Superior temporal gyrus (tissue), 1 donor: ENCODE measurements around the gene FAAH.

Source experiments
- DNase-seq: peaks from one replicate; pipeline ENCODE4 v3.0.0-alpha.2; 2016; ENCODE audit errors: extremely low spot score

The FAAH gene

DNA sequence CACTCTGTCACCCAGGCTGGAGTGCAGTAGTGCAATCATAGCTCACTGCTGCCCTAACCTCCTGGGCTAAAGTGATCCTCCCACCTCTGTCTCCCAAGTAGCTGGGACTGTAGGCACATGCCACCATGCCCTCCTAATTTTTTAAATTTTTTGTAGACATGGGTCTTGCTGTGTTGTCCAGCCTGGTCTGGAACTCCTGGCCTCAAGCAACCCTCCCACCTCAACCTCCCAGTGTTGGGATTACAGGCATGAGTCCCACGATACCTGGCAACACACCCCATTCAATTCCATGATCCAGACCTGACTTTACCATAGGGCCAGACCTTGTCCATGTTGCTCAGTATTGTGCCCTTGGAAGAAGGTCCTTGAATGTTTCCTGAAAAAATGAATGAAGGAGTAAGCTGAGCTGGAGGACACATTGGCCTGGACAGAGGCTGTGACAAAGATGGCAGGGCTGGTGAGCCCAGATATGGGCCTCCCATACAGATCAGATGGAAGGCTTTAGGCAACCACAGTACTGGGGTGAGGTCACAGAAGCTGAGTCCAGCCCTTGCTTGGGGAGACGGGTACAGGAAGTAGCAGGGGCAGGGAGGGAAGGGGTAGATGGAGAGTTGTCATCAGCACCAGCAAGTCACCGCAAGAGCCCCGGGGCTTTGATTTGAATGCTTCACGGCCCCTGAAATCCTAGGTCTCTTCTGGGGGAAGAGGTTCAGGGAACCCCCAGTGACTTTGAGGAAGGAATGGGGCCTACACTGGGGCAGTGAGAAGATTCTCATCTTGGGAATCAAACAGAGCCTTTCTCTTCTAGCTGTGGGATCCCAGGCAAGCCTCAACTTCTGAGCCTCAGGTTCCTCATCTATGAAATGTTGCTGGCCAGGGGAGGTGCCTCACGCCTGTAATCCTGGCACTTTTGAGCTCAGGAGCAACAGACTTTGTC, 55.4 kb downstream of the FAAH start:
- no peak for DNase-seq

DNA sequence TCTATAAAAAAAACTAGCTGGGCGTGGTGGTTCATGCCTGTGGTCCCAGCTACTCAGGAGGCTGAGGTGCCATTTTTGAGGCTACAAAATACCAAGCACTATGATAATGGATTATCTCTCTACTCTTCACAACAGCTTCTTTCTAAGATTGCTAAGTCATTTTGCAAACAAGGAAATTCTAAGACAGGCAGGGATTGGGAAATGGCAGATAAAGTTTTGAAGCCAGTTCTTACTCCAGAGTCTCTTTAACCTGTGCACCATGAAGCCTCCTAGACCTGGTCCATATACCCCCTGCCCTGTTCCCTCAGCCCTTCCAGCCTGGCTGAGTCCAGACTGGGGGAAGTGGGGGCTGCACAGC, 56.0 kb downstream of the FAAH start:
- DNase-seq, result no peak

DNA sequence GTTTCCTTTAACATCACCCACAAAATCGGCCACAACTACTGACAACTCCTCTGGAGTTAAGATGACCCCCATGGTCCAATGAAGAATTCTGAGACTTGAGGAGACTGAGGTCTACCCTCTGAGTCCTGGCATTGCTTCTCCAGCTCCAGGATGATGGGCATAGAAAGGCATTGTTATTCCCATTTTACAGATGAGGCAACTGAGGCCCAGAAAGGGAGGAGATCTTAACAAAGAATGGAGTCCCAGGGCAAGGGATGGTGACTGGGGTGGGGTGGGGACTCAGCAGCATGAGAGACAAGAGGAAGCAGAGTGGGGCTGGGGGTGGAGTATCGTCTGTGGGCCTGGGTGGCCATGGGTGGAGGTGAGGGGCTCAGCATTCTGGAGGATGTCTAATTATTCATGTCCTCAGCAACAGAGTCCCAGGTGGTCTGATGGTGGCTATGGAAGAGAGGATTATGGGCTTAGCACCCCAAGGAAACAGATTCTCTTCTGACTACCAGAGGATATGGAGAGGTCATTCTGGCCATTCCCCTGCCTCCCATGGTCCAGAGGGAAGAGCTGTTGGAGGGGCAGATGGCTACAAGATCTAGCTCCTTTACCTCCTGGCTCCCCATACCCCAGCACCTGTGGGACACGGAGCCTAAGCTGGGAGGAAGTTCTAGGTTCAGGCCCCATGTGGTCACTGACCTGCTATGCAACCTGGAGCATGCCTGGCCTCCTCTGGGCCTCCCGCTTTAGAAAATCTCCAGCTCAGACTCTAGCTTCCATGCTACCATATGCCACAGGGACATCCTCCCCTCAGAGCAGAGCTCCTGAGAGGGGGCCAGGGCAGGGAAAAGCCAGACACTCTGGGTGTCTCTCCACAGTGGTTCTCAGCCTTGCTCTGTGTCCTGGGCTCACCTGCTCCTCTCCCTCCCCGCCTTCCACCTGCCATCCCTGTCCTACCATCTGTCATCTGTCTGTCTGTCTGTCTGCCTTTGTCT, 58.1 kb downstream of the FAAH start:
- DNase-seq, result no peak

DNA sequence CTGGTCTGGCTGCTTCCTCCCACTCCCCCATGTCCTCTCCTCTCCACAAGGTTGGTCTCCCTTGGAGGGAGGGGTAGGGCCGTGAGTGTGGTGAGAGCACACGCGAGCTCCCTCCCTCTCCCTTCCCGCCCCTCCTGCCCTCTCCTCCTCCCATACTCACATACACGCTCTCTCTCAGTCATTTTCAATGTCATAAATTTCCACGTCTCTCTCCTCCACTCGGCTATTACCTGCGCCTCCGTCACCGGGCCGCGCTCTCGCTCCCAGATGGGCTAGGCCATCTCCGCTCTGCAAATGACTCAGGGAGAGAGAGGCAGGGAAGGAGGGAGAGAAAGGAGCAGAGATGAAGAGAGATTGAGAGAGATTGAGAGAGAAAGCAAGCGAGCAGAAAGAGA, 58.8 kb downstream of the FAAH start:
- no peak for DNase-seq

DNA sequence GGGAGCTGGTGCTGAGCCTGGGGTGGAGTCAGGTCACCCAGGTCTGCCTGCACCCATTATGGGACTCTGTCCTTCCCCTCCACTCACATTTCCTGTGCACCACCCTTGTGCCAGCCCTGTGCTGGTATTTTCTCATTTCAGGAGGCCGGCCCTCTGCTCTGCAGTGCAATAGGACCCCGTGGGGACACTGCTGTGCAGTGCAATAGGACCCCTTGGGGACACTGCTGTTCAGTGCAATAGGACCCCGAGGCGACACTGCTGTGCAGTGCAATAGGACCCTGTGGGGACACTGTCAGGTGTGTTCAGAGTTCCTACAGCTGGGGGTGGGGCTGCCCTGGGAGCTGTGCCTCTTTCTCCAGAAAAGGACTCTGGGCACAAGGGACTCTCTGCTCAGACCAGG, 59.3 kb downstream of the FAAH start:
- DNase-seq, result no peak

DNA sequence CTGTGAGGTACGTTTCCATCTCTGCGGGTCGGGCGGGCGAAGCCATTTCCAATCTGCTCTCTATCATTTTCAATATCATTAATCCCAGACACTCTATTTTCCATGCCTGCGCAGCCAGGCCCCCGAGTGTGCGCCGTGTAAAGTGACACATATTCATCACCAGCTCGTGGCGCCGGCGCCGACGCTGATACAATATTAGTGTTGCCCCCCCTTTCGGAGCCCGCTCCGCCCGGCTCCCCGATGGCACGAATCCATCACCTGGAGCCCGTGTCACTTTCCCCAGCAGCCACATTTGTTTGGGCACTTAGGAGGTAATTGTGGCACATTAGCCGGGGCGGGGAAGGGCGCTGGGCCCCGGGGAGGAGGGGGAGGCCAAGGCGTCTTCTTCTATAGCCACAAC, 61.8 kb downstream of the FAAH start:
- DNase-seq, result no peak

DNA sequence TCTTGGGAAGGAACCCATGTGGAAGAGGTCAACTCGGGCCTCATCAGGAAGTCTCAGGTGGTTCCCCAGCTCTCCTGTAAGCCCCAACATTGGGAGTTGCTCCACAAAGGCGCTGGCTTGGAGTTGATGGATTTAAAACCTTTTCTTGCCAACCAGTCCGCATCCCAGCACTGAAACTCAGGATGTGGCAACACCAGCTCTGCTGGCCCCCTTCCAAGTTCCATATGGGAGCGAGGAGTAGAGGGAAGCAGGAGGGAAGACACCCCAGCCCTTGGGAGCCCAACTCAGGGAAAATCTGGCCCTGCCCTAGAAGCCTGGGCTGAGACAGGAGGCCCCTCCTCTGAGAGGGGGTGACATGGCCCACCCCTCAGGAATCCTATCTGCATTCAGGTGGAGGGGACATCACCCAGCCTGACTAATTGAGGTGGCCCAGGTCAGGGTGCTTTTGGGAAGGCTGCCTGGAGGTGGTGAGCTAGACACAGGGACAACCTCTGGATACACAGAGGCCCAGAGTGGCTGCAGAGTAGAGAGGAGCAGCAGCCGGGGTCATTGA, 62.4 kb downstream of the FAAH start:
- no peak for DNase-seq

DNA sequence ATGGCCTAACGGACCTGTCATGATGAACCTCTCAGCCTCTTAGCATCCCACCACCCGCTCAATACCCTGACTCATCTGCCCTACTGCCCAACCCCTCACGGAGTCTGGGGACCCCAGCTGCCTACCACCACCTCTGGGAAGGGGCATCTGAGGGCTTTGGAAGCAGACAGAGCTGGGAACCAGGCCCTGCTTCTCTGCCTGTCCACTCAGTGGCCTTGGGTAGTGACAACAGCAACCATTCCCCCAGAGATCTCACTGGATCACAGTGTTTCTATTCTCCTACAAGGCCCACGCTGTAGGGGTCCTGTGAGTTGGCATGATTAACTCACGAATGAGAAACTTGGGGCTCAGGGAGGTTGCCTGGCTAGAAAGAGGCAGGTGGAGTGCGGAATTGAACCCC, 63.1 kb downstream of the FAAH start:
- DNase-seq, result no peak

DNA sequence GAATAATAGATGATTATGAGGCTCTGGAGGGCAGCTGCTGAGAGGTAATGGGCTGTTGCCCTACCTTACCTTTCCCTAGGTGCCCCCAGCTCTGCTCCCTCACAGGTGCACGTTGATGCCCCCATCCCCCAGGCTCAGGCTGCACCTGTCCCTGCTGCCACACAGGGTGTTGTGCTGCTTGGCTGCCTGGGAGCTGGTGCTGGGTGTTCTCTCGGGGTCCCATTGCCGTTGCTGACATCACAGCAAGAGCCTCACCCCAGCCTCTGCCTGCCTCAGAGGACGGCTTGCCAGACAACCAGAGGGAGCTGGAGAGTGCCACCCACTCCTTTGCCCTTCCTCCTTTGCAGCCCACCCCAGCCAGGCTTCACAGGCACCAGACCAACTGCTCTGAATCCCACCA, 64.1 kb downstream of the FAAH start:
- no peak for DNase-seq

DNA sequence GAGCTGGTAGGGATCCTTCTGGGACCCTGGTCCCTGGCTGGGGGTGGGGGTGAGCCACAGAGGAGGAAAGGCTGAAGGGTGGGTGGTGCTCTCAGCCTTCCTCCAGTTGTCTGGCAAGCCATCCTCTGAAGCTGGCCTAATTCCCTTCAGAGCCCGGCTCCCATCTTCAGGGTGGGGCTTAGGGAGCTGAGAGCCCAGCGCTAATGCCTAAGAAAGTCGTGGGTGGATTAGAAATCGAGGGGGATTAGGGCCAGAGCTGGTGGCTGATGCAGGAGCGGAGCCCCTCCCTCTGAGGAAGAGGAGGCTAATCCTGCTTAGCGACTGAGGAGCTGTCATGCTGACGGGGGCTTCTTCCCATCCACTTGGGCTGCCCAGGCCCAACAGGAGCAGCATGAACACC, 64.7 kb downstream of the FAAH start:
- no peak for DNase-seq

DNA sequence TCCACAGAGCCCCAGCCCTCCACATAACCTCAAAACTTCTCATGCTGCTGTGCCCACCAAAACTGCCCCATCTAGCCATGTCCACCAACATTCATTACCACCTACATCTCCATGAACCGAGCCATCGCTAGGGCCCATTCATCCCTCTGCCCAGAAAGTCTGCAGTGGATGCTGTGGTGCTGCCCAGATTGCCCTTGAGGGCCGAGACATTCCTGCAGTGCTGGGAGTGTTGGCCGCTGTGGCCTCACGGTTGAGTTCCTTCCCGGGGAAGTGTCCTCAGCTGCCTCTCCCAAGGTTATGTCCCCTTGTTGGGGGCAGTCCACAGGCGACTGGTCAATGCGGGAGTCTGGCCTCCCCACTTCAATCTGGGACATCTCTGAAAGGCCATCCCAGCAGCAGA, 65.2 kb downstream of the FAAH start:
- no peak for DNase-seq

DNA sequence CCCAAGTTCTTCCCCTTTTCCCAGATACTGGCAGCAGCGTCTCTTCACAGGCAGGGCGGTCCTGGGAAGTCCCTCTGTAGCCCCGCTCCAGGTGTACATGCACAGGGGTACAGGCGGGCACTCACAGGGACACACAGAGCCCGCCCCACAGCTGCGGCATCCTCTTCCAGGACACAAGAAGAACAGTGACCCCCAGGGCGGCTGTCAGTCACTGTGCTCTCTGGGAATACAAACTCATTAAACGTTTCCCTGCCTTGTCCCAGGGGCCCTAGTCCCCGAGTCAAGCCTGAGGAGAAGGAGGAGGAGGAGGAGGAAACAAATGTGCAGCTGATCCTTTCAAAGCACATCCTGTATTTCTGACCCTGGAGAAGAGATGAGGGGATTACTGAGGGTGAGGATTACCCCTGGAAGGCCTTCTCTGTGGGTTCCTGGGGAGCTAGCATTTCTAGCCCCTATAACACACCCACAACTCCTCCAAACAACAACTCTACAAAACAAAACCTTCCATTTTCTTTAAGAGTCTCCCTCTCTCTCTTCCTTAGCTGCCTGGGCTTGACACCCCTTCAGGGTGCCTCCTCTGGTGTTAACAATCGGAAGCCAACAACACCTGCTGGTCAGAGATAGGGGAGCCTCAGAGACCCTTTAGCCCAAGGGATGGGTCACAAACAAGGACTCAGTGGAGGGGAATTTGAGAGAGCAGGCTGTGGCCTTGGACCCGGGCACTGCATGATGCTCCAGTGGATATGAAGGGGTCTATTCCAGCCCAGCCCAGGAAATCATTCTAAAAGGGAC, 67.1 kb downstream of the FAAH start:
- no peak for DNase-seq

DNA sequence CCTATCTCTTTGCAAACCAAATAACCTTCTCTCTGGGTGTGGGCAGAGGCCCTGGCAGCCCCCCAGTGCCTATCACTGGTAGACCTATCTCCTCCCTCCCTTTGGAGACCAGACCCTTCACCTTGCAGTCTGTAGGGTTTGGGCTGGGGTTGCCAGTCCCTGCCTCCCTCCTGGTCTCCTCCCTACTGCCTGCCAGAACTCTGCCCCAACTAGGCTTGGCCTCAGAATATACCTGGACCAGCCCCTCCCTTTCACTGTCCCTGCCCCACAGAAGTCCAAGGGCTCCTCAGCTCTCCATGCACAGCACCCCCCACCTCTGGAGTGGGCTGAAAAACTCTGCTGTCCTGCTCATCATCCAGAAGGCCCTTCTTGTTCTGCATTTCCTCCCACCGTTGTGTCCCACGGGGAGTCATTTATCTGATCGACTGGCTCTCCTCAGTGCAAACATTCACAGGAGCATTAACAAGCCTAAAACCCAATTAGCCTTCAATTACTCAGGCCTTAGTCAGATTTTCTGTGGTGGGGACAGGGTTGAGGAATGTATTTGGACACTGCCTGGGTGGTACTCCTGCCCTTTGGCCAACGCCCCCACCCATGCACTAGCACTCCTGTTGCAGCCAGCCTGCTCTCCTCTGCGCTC, 67.8 kb downstream of the FAAH start:
- no peak for DNase-seq
